ENCODE data around the gene SDR42E1.
A peak's percentile ranks its signal among the peaks of the same experiment; 100 is the strongest.
"Not testable (repeated sequence)": the region's sequence is repeated elsewhere in the genome, so short reads cannot be mapped to it uniquely, and the experiment has no call there.

SDR42E1 gene

GRCh38 chr16:81996664-81997509 is 14.4 kb downstream of the SDR42E1 start:
- H3K4me1 ChIP-seq (ENCODE audit: insufficient read depth, low read length), result peaks cover 4% of the 10 kb centered on the region; the same call in 1 of the 2 replicates
- H3K4me3 ChIP-seq (ENCODE audit: low read length), result no peak overlapping the region
- no peak overlapping the region for H3K9ac ChIP-seq (ENCODE audit: low read depth, low read length)
- H3K36me3 ChIP-seq (ENCODE audit: insufficient read depth, low read depth, low read length), result no peaks in the 10 kb centered on the region
- no peaks in the 10 kb centered on the region for H3K9me3 ChIP-seq (ENCODE audit: insufficient read depth, low read depth, low read length)
- no peak overlapping the region for H3K27ac ChIP-seq (ENCODE audit: low read length)
- H3K27me3 ChIP-seq (ENCODE audit: insufficient read depth, low read length), result no peaks in the 10 kb centered on the region

- no peaks in the 10 kb centered on the region for H3K9me3 ChIP-seq (ENCODE audit: insufficient read depth, low read depth, low read length)
- H3K36me3 ChIP-seq (ENCODE audit: insufficient read depth, low read depth, low read length), result no peaks in the 10 kb centered on the region
- no peak overlapping the region for H3K27ac ChIP-seq (ENCODE audit: low read length)
- H3K4me1 ChIP-seq (ENCODE audit: insufficient read depth, low read length), result peaks cover 6% of the 10 kb centered on the region; the same call in 1 of the 2 replicates
- no peak overlapping the region for H3K4me3 ChIP-seq (ENCODE audit: low read length)
- H3K9ac ChIP-seq (ENCODE audit: low read depth, low read length), result no peak overlapping the region
- no peaks in the 10 kb centered on the region for H3K27me3 ChIP-seq (ENCODE audit: insufficient read depth, low read length)
Measured at GRCh38 chr16:81995651-81996050, 15.6 kb downstream of the SDR42E1 start.

GRCh38 chr16:81994485-81994884 is 16.8 kb downstream of the SDR42E1 start:
- Histone ChIP-seq H3K9ac (ENCODE audit: low read depth, low read length) (no peak overlapping the region), H3K4me1 (ENCODE audit: insufficient read depth, low read length) (peaks cover 8% of the 10 kb centered on the region; the same call in 1 of the 2 replicates), H3K36me3 (ENCODE audit: insufficient read depth, low read depth, low read length) (no peaks in the 10 kb centered on the region), H3K9me3 (ENCODE audit: insufficient read depth, low read depth, low read length) (no peaks in the 10 kb centered on the region), H3K27me3 (ENCODE audit: insufficient read depth, low read length) (no peaks in the 10 kb centered on the region), H3K4me3 (ENCODE audit: low read length) (no peak overlapping the region), H3K27ac (ENCODE audit: low read length) (no peak overlapping the region)

- H3K9ac ChIP-seq (ENCODE audit: low read depth, low read length), result no peak overlapping the region
Measured at GRCh38 chr16:81992859-81993258, 18.4 kb downstream of the SDR42E1 start.

GRCh38 chr16:81987706-81988105 is 23.6 kb downstream of the SDR42E1 start:
- Histone ChIP-seq H3K9me3 (ENCODE audit: insufficient read depth, low read depth, low read length) (no peaks in the 10 kb centered on the region), H3K27ac (ENCODE audit: low read length) (no peak overlapping the region), H3K9ac (ENCODE audit: low read depth, low read length) (no peak overlapping the region), H3K36me3 (ENCODE audit: insufficient read depth, low read depth, low read length) (no peaks in the 10 kb centered on the region), H3K4me3 (ENCODE audit: low read length) (no peak overlapping the region), H3K27me3 (ENCODE audit: insufficient read depth, low read length) (no peaks in the 10 kb centered on the region), H3K4me1 (ENCODE audit: insufficient read depth, low read length) (peaks cover 4% of the 10 kb centered on the region; the same call in 1 of the 2 replicates)

More at GRCh38 chr16:81992859-81993258, 18.4 kb downstream of the SDR42E1 start:
- H3K4me3 ChIP-seq (ENCODE audit: low read length), result no peak overlapping the region
- no peaks in the 10 kb centered on the region for H3K27me3 ChIP-seq (ENCODE audit: insufficient read depth, low read length)
- peaks cover 8% of the 10 kb centered on the region; the same call in 1 of the 2 replicates for H3K4me1 ChIP-seq (ENCODE audit: insufficient read depth, low read length)
- H3K36me3 ChIP-seq (ENCODE audit: insufficient read depth, low read depth, low read length), result no peaks in the 10 kb centered on the region
- no peaks in the 10 kb centered on the region for H3K9me3 ChIP-seq (ENCODE audit: insufficient read depth, low read depth, low read length)
- no peak overlapping the region for H3K27ac ChIP-seq (ENCODE audit: low read length)

- Histone ChIP-seq H3K27me3 (ENCODE audit: insufficient read depth, low read length) (no peaks in the 10 kb centered on the region), H3K36me3 (ENCODE audit: insufficient read depth, low read depth, low read length) (no peaks in the 10 kb centered on the region), H3K27ac (ENCODE audit: low read length) (no peak overlapping the region), H3K9ac (ENCODE audit: low read depth, low read length) (no peak overlapping the region), H3K4me3 (ENCODE audit: low read length) (no peak overlapping the region), H3K4me1 (ENCODE audit: insufficient read depth, low read length) (peaks cover 4% of the 10 kb centered on the region; the same call in 1 of the 2 replicates), H3K9me3 (ENCODE audit: insufficient read depth, low read depth, low read length) (no peaks in the 10 kb centered on the region)
Measured at GRCh38 chr16:81987121-81987520, 24.1 kb downstream of the SDR42E1 start.

- H3K4me1 ChIP-seq (ENCODE audit: insufficient read depth, low read length), result peaks cover 14% of the 10 kb centered on the region; the same call in 1 of the 2 replicates
Measured at GRCh38 chr16:81977335-81977942, 33.8 kb downstream of the SDR42E1 start.

GRCh38 chr16:81975637-81976036 is 35.6 kb downstream of the SDR42E1 start:
- Histone ChIP-seq H3K9ac (ENCODE audit: low read depth, low read length) (no peak overlapping the region), H3K9me3 (ENCODE audit: insufficient read depth, low read depth, low read length) (peaks cover 21% of the 10 kb centered on the region), H3K4me3 (ENCODE audit: low read length) (peak overlapping the region; percentile 0; the same call in 1 of the 2 replicates), H3K4me1 (ENCODE audit: insufficient read depth, low read length) (peaks cover 14% of the 10 kb centered on the region; the same call in 1 of the 2 replicates), H3K27ac (ENCODE audit: low read length) (no peak overlapping the region), H3K36me3 (ENCODE audit: insufficient read depth, low read depth, low read length) (no peaks in the 10 kb centered on the region), H3K27me3 (ENCODE audit: insufficient read depth, low read length) (no peaks in the 10 kb centered on the region)

More at GRCh38 chr16:81977335-81977942, 33.8 kb downstream of the SDR42E1 start:
- not testable (repeated sequence) for H3K27me3 ChIP-seq (ENCODE audit: insufficient read depth, low read length); H3K9ac ChIP-seq (ENCODE audit: low read depth, low read length); H3K9me3 ChIP-seq (ENCODE audit: insufficient read depth, low read depth, low read length); H3K36me3 ChIP-seq (ENCODE audit: insufficient read depth, low read depth, low read length); H3K4me3 ChIP-seq (ENCODE audit: low read length); H3K27ac ChIP-seq (ENCODE audit: low read length)

GRCh38 chr16:81973737-81974136 is 37.5 kb downstream of the SDR42E1 start:
- no peaks in the 10 kb centered on the region for H3K36me3 ChIP-seq (ENCODE audit: insufficient read depth, low read depth, low read length)
- peaks cover 14% of the 10 kb centered on the region; the same call in 1 of the 2 replicates for H3K4me1 ChIP-seq (ENCODE audit: insufficient read depth, low read length)
- no peak overlapping the region for H3K4me3 ChIP-seq (ENCODE audit: low read length)
- H3K9ac ChIP-seq (ENCODE audit: low read depth, low read length), result no peak overlapping the region
- H3K27ac ChIP-seq (ENCODE audit: low read length), result no peak overlapping the region
- peaks cover 29% of the 10 kb centered on the region for H3K9me3 ChIP-seq (ENCODE audit: insufficient read depth, low read depth, low read length)
- no peaks in the 10 kb centered on the region for H3K27me3 ChIP-seq (ENCODE audit: insufficient read depth, low read length)

- H3K36me3 ChIP-seq (ENCODE audit: insufficient read depth, low read depth, low read length), result no peaks in the 10 kb centered on the region
- H3K27ac ChIP-seq (ENCODE audit: low read length), result no peak overlapping the region
- H3K9ac ChIP-seq (ENCODE audit: low read depth, low read length), result no peak overlapping the region
- H3K9me3 ChIP-seq (ENCODE audit: insufficient read depth, low read depth, low read length), result peaks cover 29% of the 10 kb centered on the region
- H3K4me3 ChIP-seq (ENCODE audit: low read length), result no peak overlapping the region
- H3K4me1 ChIP-seq (ENCODE audit: insufficient read depth, low read length), result peaks cover 14% of the 10 kb centered on the region; the same call in 1 of the 2 replicates
- no peaks in the 10 kb centered on the region for H3K27me3 ChIP-seq (ENCODE audit: insufficient read depth, low read length)
Measured at GRCh38 chr16:81971853-81972252, 39.4 kb downstream of the SDR42E1 start.

- Histone ChIP-seq H3K27me3 (ENCODE audit: insufficient read depth, low read length) (no peaks in the 10 kb centered on the region), H3K4me1 (ENCODE audit: insufficient read depth, low read length) (no peaks in the 10 kb centered on the region), H3K36me3 (ENCODE audit: insufficient read depth, low read depth, low read length) (no peaks in the 10 kb centered on the region), H3K4me3 (ENCODE audit: low read length) (no peak overlapping the region), H3K27ac (ENCODE audit: low read length) (no peak overlapping the region), H3K9ac (ENCODE audit: low read depth, low read length) (no peak overlapping the region), H3K9me3 (ENCODE audit: insufficient read depth, low read depth, low read length) (peaks cover 25% of the 10 kb centered on the region)
Measured at GRCh38 chr16:81967358-81967757, 43.9 kb downstream of the SDR42E1 start.

All from iPS-20b (cell line).